ENCODE results near the gene STEAP2. TPM values are rescaled to one million over a fixed set of nuclear protein-coding genes. Genes with fewer than 3 reads are reported as not detected.
A peak's percentile ranks its signal among the peaks of the same experiment; 100 is the strongest.

Gene STEAP2
- total and polyA plus RNA-seq, 7 donors: 1.4 to 32.1 (median 22.5) TPM

GRCh38 chr7:90201500-90202195 is 9.9 kb upstream of the STEAP2 start:
- intact Hi-C loops (cut with DNase I): no loop called here
- no peaks in the 10 kb centered on the region for H3K36me3 ChIP-seq
- H3K4me1 ChIP-seq: no peaks in the 10 kb centered on the region
- no peak overlapping the region for H3K27ac ChIP-seq
- no peaks in the 10 kb centered on the region for H3K27me3 ChIP-seq
- H3K9me3 ChIP-seq: no peaks in the 10 kb centered on the region
- TF ChIP-seq CTCF (IDR thresholded peaks at IDR 0.05): no peak
- no peak for TF ChIP-seq POLR2A (IDR thresholded peaks at IDR 0.05)
- no peak for TF ChIP-seq POLR2AphosphoS5 (IDR thresholded peaks at IDR 0.05)
- no peak for TF ChIP-seq EP300 (IDR thresholded peaks at IDR 0.05)
- DNase-seq: no peak
- 95 to 97% methylated on average over 2 of the region's 2 CpGs for WGBS, 2 donors
- H3K4me3 ChIP-seq: no peak overlapping the region

GRCh38 chr7:90207956-90208355 is 3.6 kb upstream of the STEAP2 start:
- no peak overlapping the region for H3K27ac ChIP-seq
- TF ChIP-seq POLR2AphosphoS5 (IDR thresholded peaks at IDR 0.05): no peak
- no peak for TF ChIP-seq POLR2A (IDR thresholded peaks at IDR 0.05)
- no peak for TF ChIP-seq EP300 (IDR thresholded peaks at IDR 0.05)
- TF ChIP-seq CTCF (IDR thresholded peaks at IDR 0.05): no peak
- no peaks in the 10 kb centered on the region for H3K27me3 ChIP-seq
- no peaks in the 10 kb centered on the region for H3K36me3 ChIP-seq
- intact Hi-C loops (cut with DNase I): no loop called here
- no peak for DNase-seq
- 82 to 84% methylated on average over 1 of the region's 1 CpG for WGBS, 2 donors
- peaks cover 0 to 13% (median 7%) of the 10 kb centered on the region in 4 donors for H3K4me1 ChIP-seq
- no peaks in the 10 kb centered on the region for H3K9me3 ChIP-seq
- H3K4me3 ChIP-seq: no peak overlapping the region

- TF ChIP-seq EP300 (IDR thresholded peaks at IDR 0.05): no peak
- TF ChIP-seq CTCF (IDR thresholded peaks at IDR 0.05): no peak
- TF ChIP-seq POLR2A (IDR thresholded peaks at IDR 0.05): no peak
- TF ChIP-seq POLR2AphosphoS5 (IDR thresholded peaks at IDR 0.05): peak in 1 of 4 donors; percentile 36
- peak overlapping the region in 2 of 4 donors; percentile 87 to 88 for H3K27ac ChIP-seq
- intact Hi-C loops (cut with DNase I): loop anchor here (2.0 to 5.0 kb wide), 3 partner anchors 35 to 138 kb away; partner anchors contain the start of genes CFAP69, GTPBP10 and STEAP1
- WGBS, 2 donors: 95% methylated on average over 1 of the region's 1 CpG
- no peak for DNase-seq
- H3K4me3 ChIP-seq: no peak overlapping the region
- no peaks in the 10 kb centered on the region for H3K27me3 ChIP-seq
- peaks cover 0 to 16% (median 7%) of the 10 kb centered on the region in 4 donors for H3K4me1 ChIP-seq
- no peaks in the 10 kb centered on the region for H3K9me3 ChIP-seq
- H3K36me3 ChIP-seq: no peaks in the 10 kb centered on the region
Measured at GRCh38 chr7:90209776-90210175, 1.8 kb upstream of the STEAP2 start.

DNA sequence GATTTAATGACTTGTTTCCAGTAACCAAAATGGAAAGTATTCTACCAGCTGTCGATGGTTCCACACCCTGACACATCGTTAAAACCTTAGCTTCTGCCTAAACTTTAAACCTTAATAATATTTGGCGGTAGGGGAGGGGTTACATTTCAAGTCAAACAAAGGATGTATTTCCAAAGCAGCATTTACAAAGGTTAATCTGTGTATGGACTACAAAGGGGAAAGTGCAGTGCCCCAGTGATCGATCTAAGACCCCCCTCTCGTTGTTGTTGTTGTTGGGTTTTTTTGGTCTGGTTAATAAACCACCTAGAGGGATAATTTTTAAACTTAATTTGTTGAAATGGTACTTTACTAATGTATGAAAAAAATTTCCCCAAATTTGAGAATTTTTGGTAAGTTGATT is 1.1 kb upstream of the STEAP2 start:
- intact Hi-C loops (cut with DNase I): loop anchor here (2.0 to 5.0 kb wide), 3 partner anchors 34 to 137 kb away; partner anchors contain the start of genes CFAP69, GTPBP10 and STEAP1
- peak overlapping the region; percentile 80 to 89 (median 88) for H3K27ac ChIP-seq
- WGBS, 2 donors: 65 to 83% methylated on average over 5 of the region's 5 CpGs
- no peaks in the 10 kb centered on the region for H3K9me3 ChIP-seq
- peak overlapping the region in 1 of 4 donors; percentile 74 for H3K4me3 ChIP-seq
- DNase-seq: no peak
- no peaks in the 10 kb centered on the region for H3K27me3 ChIP-seq
- no peaks in the 10 kb centered on the region for H3K36me3 ChIP-seq
- no peak for TF ChIP-seq POLR2A (IDR thresholded peaks at IDR 0.05)
- TF ChIP-seq EP300 (IDR thresholded peaks at IDR 0.05): no peak
- no peak for TF ChIP-seq POLR2AphosphoS5 (IDR thresholded peaks at IDR 0.05)
- no peak for TF ChIP-seq CTCF (IDR thresholded peaks at IDR 0.05)
- peaks cover 0 to 16% (median 7%) of the 10 kb centered on the region in 4 donors for H3K4me1 ChIP-seq

Measured in sigmoid colon (tissue), 7 donors.